Mesenteric fat pad (tissue), 1 donor: ENCODE data around the gene SMG1. TPM values are rescaled to one million over a fixed set of nuclear protein-coding genes. Genes with fewer than 3 reads are reported as not detected.
"Not testable (repeated sequence)": the region's sequence is repeated elsewhere in the genome, so short reads cannot be mapped to it uniquely, and the experiment has no call there.

Source experiments
- DNase-seq: peaks from one replicate; pipeline ENCODE4 v3.0.0-alpha.2; 2020; ENCODE audit warnings: low spot score
- total RNA-seq: library from RNA; stranded (reverse); fragmentation: NEBNext Ultra II Directional; extraction: Animal tissue kit (Norgen Biotek cat#: 25700); gene quantifications from one replicate; pipeline ENCODE4 v1.2.1, GENCODE V29; 2021
- donor health status: DM: yes; HTN: yes; CAD: no.

Gene SMG1
- total RNA-seq, 1 donor from 2014 or later = 68.1 TPM

DNA sequence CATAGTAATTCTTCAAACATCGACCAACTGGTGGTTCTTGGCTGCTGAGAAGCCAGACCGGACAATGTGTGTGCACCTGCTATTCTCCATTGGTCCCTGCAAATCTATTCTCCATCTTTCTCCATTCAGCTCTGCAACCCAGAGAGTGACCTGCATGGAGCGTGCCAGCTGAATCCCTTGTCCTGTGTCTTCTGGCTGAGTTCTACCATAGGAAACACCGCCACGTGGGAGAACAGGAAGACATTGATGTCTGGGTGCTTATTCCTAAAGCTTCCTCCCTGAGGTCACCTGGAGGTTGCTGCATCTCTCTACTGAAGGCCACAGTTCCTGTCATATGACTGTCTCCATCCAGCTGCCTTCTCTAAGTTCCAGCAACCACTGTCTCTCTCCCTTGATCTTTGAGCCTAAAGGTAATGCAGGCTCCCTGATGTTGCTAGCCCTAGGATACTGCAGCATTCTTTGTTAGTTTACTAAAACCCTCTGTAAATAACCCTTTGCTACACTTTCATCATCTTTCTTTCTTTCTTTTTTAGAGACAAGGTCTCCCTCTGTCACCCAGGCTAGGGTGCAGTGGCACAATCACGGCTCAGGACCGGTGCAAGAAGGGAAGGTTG, 10.6 kb upstream of the SMG1 start:
- peak; percentile 41 for DNase-seq

DNA sequence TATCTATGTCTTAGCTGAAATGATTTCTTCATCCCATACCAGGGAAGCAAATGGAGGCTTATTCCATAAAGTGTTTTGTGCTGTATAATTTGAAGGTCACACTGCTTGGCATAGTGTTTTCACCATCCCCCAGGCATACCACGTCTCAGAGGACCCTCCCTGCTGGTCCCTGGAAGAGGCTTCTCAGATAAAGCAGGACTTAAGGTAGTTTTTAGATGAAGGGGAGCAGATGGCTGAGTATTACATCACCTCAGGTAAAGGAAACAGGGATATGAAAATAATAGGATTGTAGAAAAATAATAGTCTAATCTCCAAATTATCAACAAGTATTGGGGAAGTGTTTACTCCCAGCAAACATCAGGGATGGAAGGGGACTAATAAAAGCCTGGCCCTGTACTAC, 7.3 kb upstream of the SMG1 start:
- DNase-seq = peak; percentile 2

DNA sequence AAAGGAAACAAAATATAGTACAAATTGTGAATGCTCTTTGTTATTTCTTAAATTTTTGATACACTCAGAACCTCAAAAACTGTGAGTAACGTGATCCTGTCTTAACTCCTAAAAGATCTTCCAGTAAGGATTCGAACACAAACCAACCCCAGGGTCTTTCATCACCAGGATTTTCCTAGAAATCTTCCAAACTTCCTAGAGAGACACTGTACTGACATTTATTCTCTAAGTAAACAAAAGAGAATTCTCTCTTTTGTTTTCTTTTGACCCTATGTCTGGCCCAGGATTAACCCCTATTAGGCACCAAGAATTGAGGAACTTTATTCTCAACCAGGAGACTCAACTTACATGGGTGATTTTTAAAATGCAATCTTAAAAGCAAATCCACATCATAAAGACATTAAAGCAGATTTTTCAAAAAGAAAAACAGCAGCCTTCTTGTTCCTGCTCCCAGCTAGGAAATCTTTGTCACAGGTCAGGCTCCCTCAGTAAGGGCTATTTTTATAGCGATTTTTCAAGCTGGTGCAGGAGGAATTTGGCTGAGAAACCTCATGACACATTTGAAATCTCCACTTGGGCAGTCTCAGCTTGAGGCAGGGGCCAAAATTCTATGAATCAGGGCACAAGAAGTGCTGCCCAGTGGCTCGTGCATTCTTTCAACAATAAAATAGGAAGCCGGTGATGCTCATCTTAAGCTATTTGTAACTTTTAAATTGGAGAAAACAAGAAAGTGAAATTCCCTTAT, 6.2 kb upstream of the SMG1 start:
- DNase-seq = peak; percentile 16

DNA sequence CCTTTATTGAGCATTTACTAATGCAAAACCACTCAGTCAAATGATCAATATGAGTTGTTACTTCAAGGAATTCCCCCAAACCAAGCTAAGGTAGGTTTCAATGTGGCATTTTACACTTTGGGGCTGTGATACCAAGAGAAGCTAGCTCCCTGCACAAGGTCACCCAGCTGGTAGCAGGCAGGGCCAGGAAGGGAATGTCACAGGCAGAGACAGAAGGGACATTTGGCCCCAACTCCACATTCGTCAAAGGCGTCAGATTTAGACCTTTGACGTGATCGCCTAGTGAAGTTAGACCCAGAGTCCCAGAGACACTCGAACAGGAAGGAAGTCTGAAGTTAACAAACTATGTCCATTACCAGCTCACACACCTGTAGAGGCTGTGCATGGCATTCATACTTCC, 5.5 kb upstream of the SMG1 start:
- peak; percentile 65 for DNase-seq

DNA sequence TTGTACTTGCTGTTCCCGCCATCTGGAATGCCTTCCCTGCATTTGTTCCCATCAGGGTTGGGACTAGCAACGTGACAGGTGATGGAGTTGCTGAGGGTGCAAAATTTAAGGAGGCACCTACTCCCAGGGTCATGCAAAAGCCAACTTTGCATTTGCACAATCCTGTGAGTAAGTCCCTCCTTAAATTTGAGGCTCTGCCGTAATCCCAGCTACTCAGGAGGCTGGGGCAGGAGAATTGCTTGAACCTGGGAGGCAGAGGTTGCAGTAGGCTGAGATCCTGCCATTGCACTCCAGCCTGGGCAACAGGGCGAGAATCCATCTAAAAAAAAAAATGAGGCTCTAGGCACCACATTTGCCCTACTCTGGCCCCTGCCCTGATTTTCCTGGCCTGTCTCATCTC, 3.9 kb upstream of the SMG1 start:
- DNase-seq = peak; percentile 18

DNA sequence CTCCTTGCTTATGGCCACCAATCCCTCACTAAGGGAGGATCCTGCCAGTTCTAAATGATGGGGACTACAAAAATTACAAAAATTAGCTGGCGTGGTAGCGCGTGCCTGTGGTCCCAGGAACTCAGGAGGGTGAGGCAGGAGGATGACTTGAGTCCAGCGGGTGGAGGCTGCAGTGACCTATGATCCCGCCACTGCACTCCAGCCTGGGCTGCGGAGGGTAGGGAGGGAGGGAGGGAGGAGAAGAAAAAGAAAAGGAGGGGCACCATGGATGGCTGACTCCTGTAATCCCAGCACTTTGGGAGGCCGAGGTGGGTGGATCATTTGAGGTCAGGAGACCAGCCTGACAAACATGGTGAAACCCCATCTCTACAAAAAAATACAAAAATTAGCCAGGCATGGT, 1.9 kb upstream of the SMG1 start:
- peak; percentile 45 for DNase-seq

DNA sequence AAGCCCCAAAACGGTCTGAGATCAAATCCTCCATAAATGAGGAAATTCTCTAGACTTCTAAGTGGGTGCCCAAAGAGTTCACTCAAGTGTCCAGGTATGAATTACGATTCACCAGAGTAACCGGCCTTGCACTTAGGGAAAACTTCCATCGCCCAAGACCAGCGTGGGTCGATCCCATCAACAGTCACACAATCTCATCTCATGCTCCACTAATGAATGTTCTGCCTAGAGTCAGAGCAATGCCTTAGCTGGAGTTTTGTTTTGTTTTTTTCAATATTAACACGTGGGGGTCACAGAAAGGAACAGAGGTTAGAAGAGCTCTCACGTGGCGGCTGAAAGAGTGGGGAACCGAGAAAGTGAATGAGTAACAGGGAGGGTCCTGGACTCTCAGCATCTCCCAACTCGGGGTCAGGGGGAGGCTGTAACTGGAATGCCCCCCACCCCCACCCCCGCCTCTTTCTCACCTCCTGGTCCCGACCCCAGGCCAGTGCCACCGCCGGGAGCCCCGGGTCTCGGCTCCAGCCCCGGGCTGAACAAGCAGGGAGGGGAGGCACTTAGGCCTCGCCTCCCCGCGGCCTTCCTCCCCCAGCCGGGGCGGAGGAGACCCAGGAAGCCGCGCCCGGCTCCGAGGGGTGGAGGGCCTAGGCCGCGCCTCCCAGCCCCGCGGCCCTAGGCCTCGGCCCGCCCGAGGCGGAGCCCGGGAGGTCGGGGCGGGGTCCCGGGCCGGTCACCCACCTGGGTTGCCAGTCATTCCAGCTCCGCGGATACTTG, 808 bp downstream of the SMG1 start:
- DNase-seq = not testable (repeated sequence)

DNA sequence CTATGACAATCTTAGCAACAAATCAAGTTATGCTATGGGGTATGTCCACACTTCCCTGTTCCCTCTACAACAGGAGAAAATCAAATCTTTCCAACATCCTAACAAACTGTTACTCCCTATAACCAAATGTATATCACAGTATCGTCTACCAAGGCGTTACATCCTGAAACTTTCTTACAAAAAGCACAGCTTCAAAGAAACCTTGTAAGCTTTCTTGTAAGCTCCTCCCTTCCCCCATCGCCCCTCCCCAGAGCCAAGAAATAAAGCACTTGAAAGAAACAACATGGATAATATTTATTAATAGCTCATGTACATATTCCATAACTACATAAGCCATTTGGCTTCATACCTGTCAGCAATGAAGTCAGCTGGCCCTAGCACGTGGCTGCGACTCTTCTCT, 2.3 kb downstream of the SMG1 start:
- not testable (repeated sequence) for DNase-seq

DNA sequence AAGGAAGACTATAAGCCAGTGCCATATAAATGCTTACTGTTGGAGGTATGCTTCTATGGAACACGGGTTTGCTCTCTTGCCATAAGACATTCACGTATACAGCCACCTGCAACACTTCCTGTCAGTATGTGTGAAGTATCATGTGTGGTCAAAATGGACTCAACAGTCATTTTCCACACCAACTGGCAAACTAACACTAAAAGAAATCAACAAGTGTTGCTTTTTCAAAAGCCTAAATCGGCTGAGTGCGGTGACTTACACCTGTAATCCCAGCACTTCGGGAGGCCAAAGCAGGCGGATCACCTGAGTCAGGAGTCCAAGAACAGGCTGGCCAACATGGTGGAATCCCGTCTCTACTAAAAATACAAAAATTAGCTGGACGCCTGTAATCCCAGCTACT, 3.1 kb downstream of the SMG1 start:
- not testable (repeated sequence) for DNase-seq

DNA sequence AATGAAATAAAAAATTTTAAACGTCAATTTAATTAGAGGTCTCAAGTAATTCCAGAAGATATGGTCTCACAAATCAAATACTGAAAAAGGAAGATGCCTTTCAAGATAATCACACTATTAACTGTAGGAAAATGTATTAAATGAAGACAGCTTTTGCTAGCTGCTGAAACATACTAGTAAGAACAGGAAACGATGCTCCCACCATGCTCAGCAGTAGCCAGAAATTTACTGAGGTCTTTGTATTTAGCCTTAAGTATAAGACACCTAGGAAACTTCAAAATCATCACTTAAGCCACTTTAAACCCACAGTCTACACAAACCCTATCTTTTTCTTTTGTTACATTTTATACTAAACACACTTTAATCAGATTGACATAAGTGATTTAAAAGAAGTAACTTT, 16.6 kb downstream of the SMG1 start:
- DNase-seq = not testable (repeated sequence)

DNA sequence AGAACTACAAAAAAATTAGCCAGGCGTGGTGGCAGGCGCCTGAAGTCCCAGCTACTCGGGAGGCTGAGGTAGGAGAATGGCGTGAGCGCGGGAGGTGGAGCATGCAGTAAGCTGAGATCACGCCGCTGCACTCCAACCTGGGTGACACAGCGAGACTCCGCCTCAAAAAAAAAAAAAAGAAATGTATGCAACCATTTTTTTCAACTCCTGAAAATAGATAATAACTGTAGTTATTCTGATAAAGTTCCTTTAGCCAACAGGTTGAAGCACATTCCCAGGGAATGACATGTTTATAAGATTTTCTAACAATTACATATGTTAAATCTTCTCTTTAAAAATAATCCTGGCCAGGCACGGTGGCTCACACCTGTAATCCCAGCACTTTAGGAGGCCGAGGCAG, 17.5 kb downstream of the SMG1 start:
- not testable (repeated sequence) for DNase-seq

DNA sequence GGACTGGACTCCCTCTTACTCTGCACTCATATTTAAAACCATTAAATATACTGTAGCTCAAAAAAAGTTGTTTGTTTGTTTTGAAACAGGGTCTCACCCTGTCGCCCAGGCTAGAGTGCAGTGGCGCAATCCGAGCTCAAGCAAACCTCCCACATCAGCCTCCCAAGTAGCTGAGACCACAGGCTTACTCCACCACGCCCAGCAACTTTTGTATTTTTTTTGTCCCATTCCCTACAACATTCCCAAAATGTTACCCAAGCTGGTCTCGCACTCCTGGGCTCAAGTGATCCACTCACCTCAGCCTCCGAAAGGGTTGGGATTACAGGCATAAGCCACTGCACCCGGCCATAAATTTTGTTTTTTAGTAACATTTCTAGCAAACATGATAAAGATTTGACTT, 23.4 kb downstream of the SMG1 start:
- DNase-seq = not testable (repeated sequence)

DNA sequence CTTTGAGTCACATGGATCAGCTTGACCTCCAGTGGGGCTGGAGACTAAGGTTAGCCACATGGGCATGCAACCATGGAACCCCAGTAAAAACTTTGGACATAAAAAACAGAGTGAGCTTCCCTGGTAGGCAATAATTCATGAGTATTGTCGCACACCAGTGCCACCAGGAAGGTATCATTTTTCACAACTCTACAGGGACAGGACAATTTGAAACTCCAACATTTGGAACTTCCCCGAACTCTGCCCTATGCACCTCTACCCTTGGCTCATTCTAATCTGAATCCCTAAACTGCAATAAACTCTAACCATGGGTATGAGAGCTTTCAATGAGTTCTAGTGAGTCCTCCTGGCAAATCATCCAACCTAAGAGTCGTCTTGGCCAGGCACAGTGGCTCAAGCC, 24.2 kb downstream of the SMG1 start:
- not testable (repeated sequence) for DNase-seq

DNA sequence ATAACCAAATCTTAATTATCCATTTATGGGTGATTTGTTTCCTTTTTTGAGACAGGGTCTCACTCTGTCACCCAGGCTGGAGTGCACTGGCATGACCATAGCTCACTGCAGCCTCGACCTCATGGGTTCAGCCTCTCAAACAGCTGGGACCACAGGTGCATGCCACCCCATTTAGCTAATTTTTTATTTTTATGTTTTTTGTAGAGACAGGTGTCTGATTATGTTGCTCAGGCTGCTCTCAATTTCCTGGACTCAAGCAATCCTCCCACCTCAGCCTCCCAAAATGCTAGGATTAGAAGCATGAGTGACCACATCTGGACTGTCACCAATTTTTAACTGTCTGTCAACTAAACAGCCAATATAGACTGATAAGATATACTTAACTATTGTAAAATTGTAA, 25.0 kb downstream of the SMG1 start:
- DNase-seq = not testable (repeated sequence)

DNA sequence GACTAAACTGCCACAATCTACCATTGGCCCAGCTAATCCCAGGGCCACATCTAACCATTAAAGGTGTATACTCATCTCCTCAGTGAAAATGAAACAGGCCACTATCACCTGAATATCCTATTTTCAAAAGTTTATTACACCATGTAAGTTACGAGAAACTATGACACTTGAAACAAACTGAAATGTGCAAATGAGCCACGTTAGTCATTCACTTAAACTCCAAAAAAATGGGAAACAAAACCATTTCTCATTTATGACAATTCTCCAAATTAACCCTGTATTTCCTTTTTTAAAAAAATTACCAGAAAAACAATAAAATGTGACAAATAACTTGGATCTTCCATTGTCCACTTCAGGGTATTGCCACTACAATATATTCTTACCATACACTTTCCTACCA, 41.8 kb downstream of the SMG1 start:
- DNase-seq = not testable (repeated sequence)

DNA sequence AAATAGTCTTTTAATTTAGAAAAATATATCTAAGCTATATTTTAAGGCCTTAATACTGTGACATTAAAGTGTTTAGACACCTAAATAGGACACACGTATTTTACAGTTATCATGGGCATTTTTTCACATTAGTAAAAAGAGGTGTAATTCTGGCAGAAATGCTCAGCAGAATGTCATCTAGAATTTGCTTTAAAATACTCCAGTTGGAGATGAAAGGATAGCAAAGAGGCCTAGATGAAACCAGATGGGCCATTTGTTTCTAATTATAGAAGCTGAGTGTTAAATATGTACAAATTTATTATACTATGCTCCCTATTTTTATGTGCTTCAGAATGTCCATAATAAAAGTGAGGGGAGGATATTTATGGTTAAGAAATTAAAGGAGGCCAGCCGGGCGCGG, 48.5 kb downstream of the SMG1 start:
- DNase-seq = not testable (repeated sequence)

DNA sequence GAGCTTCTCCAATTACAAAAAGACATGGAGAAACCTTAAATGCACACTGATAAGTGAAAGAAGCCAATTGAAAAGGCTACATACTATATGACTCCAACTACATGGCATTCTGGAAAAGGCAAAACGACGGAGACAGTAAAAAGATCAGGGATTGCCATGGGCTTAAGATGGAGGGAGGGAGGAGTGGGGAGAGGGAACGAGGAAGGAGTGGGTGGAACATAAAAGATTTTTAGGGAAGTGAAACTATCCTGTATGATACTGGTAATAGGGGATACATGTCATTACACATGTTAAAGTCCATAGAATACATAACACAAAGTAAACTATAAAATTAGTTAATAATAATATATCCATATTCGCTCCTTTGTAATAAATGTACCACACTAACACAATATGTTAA, 48.9 kb downstream of the SMG1 start:
- DNase-seq = not testable (repeated sequence)

DNA sequence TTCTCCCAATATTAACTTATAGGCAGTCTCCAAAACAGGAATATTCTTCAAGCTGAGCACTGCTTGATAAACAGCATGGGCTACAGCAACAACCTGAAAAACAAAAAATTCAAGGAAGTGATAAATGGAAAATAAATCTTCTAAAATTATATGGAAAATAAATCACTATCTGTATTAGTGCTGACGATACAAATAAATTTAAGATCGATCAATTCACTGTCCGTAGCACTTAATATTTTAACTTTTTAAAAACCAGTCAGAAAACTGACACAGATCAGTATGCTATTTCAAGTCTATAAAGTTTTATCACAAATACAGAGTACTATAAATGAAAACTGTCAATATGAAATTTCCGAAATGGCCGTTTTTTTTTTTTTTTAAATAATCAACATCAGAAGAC, 49.9 kb downstream of the SMG1 start:
- DNase-seq = not testable (repeated sequence)

DNA sequence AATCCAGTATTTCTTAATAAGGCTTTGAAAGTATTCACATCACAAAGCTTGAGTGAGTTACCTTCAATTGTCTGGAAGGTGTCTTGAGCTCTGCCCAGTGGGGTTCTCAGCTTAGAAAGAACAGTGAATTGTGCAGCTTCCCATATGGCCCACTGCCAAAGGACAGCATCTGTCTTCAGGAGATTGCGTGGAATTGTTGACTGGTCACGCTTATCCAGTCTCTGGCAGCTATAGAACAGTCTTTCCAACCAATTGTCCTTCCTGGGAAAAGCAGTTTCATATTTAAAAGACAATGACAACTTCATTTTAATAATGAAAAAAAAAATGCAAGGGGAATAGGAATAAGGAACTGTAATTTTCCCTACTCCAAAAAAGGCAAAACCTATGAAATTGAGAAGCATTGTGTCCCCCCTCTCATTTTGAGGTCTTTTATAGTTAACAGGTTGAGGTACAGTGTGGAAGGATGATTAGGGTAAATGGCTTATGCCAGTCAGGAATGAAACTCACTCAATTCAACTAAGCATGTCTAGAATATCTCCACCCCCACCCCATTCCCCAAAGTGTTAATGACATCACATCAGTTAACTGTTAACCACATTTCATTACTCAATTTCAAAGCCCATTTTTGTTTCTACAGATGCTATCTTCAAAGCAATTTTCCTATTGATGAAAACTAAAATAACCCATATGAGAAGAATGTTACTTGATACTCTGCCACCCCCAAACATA, 57.0 kb downstream of the SMG1 start:
- DNase-seq = not testable (repeated sequence)

DNA sequence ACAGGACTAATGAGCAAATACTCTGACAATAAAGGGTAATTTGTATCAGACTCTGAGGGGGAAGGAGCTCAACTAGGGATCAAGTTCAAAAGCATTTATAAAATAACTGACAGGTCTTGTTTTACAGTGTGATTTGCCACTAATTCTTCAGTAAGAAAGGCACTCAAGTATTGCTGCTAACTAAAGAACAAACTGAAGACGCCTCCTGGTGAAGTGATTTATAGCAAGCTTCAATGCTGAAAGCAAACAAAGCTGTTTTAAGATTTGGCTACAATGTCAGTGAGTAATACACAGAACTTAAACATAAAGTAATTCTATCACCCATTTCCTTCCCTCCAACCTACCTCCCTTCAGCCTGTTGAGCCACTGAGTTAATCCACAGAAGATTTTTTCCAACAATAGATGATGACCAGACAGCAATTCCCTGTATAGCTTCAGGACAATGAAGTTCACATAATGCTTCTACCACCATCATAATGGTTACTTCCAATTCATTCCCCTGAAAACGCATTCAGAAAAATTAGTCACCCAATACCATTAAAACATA, 59.9 kb downstream of the SMG1 start:
- DNase-seq = not testable (repeated sequence)

DNA sequence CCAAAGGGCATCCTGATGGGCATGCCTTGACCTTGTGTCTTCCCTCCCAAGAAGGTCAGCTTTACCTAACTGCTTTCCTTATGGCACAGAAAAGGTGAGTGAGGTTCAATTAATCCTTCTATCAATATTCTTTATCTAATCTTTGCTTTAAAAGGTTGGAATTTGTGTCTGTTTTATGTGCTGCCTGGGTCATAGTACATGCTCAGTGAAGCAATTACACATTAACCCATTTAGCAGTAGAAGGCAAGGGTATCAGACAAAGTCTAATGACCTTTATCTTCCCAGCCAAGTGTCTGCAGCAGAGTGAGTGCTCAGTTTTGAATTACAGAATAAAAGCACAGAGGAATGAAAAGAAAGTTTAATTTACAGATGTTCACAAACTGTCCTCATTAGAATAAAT, 63.3 kb downstream of the SMG1 start:
- DNase-seq = not testable (repeated sequence)
